ENCODE results near the gene GPRIN2.
"Not testable (repeated sequence)": the region's sequence is repeated elsewhere in the genome, so short reads cannot be mapped to it uniquely, and the experiment has no call there.

DNA sequence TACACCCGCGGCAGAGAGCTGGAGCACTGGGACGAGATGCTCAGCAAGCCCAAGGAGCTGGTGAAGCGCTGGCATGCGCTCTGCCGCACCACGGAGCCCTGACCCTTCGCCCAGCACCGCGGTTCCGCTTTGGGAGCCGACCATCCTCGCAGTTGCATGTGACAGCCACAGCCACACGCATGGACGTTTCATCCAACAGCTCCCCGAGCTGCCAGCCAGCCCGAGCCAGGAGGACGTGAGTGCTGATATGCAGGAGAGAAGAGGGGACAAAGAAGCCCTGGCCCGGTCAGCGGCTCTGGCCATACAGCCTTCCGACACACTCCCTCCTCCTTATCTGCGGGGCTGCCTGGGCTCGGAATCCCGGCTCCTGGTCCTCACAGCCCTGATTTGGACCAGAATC is 31.1 kb upstream of the GPRIN2 start:
- TF ChIP-seq POLR2AphosphoS5 (IDR thresholded peaks at IDR 0.05; ENCODE audit: low read depth, low read length); POLR2A (IDR thresholded peaks at IDR 0.05; ENCODE audit: low read depth, low read length); TAF1 (IDR thresholded peaks at IDR 0.05; ENCODE audit: borderline replicate concordance, low read depth, low read length): not testable (repeated sequence)
